Esophagus muscularis mucosa (tissue), 4 donors: ENCODE measurements around the gene ASGR1.

Experiments
- CTCF ChIP-seq, 3 experiments: fragments of 200-600 bp in 2 of 3; fragments of 450-650 bp in 1 of 3; sonication (generic) in 2 of 3; IDR thresholded peaks; one replicate each; pipeline ENCODE4 v1.5.1; 2017 to 2019; ENCODE audit warnings: antibody characterized with exemption in 3 of 3, mild to moderate bottlenecking in 2 of 3, moderate library complexity in 1 of 3
- EP300 ChIP-seq: sonication (generic); formaldehyde crosslinking; IDR thresholded peaks from one replicate; pipeline ENCODE4 v1.6.1; 2017; ENCODE audit warnings: antibody characterized with exemption
- POLR2A ChIP-seq: fragments of 450-650 bp; IDR thresholded peaks from one replicate; pipeline ENCODE4 v1.6.1; 2017; ENCODE audit warnings: antibody characterized with exemption, moderate library complexity, mild to moderate bottlenecking, low read depth
- POLR2AphosphoS5 ChIP-seq, 2 donors: sonication (generic); formaldehyde crosslinking; IDR thresholded peaks; one replicate each; pipeline ENCODE4 v1.6.1; 2017; ENCODE audit warnings: antibody characterized with exemption in 2 of 2

GRCh38 chr17:7132511-7133094, 46.6 kb downstream of the ASGR1 start:
- TF ChIP-seq POLR2AphosphoS5 (IDR thresholded peaks at IDR 0.05) (no peak), POLR2A (no peak), CTCF (IDR thresholded peaks at IDR 0.05) (no peak), EP300 (no peak)
